A549 (cell line): ENCODE results near the gene CAP2. TPM values are rescaled to one million over a fixed set of nuclear protein-coding genes. Genes with fewer than 3 reads are reported as not detected.
A peak's percentile ranks its signal among the peaks of the same experiment; 100 is the strongest.

Experiments
- ATAC-seq, 2 experiments: fragments of 200-7000 bp in 1 of 2; fragments of >200 bp in 1 of 2; cut with Nextera tagmentation in 1 of 2; cut with Tn5 transposase in 1 of 2; 3 replicates each; pipeline versions ENCODE4 v1.8.0 to v1.9.1; 2018 to 2020; ENCODE audit warnings: mild to moderate bottlenecking in 1 of 2, moderate library complexity in 1 of 2
- CTCF ChIA-PET: fragments of 300-600 bp; sonication (Branson Sonifier 250); formaldehyde crosslinking; extraction: SDS; loops from one replicate; lab custom pipeline; 2021; ENCODE audit warnings: antibody characterized with exemption, inconsistent platforms; lab: Yijun Ruan, JAX
- POLR2A ChIA-PET: fragments of 350-600 bp; formaldehyde crosslinking; extraction: SDS; loops from one replicate; lab custom pipeline; 2021; ENCODE audit warnings: antibody characterized with exemption, inconsistent platforms; lab: Yijun Ruan, JAX
- DNase-seq, 2 experiments: peaks; one replicate each; pipeline versions ENCODE4 v3.0.0 to v3.0.0-alpha.2; 2011 to 2016; ENCODE audit warnings: low read depth in 1 of 2, low spot score in 1 of 2
- FAIRE-seq: peaks from 2 replicates; lab custom pipeline; 2011; peaks lifted over from hg19 to GRCh38; lab: Jason Lieb, UNC
- H3K27ac ChIP-seq, 2 experiments: fragments of >200 bp; sonication (Bioruptor Twin); formaldehyde crosslinking; 3 replicates each; pipeline ENCODE4 v1.5.1; 2016 to 2017
- H3K4me1 ChIP-seq: fragments of >200 bp; sonication (Bioruptor Twin); formaldehyde crosslinking; 3 replicates; pipeline ENCODE4 v1.6.1; 2016
- H3K4me2 ChIP-seq: fragments of >200 bp; sonication (Bioruptor Twin); formaldehyde crosslinking; 3 replicates; pipeline ENCODE4 v1.6.1; 2016
- H3K4me3 ChIP-seq: fragments of >200 bp; sonication (Bioruptor Twin); formaldehyde crosslinking; 3 replicates; pipeline ENCODE4 v1.5.1; 2016
- H3K9me3 ChIP-seq: fragments of >200 bp; sonication (Bioruptor Twin); formaldehyde crosslinking; 3 replicates; pipeline ENCODE4 v1.6.1; 2016
- ATOH8 ChIP-seq: fragments of 250-450 bp; sonication (Bioruptor Pico); IDR thresholded peaks from 2 replicates; pipeline ENCODE4 v1.5.0; 2020; ENCODE audit warnings: low read depth, mild to moderate bottlenecking, moderate library complexity
- BCL3 ChIP-seq: fragments of >200 bp; sonication (Bioruptor Twin); formaldehyde crosslinking; IDR thresholded peaks from 3 replicates; pipeline ENCODE4 v1.6.1; 2016
- BHLHE40 ChIP-seq: IDR thresholded peaks from 2 replicates; pipeline ENCODE4 v1.6.1; 2012; ENCODE audit warnings: low read depth, low read length, inconsistent platforms
- CBX2 ChIP-seq: fragments of 200-600 bp; sonication (generic); IDR thresholded peaks from 2 replicates; pipeline ENCODE4 v1.6.1; 2016; ENCODE audit warnings: low read depth, mild to moderate bottlenecking, borderline replicate concordance
- E2F6 ChIP-seq: IDR thresholded peaks from 2 replicates; pipeline ENCODE4 v1.6.1; 2012; ENCODE audit warnings: low read depth, borderline replicate concordance
- FOXS1 ChIP-seq: fragments of 250-450 bp; sonication (Bioruptor Pico); IDR thresholded peaks from 2 replicates; pipeline ENCODE4 v1.5.0; 2020; ENCODE audit warnings: mild to moderate bottlenecking, moderate library complexity
- GATA3 ChIP-seq: IDR thresholded peaks from 2 replicates; pipeline ENCODE4 v1.6.1; 2012; ENCODE audit warnings: borderline replicate concordance
- HES2 ChIP-seq: fragments of >200 bp; sonication (Bioruptor Twin); formaldehyde crosslinking; IDR thresholded peaks from 2 replicates; pipeline ENCODE4 v1.6.1; 2016
- HEYL ChIP-seq: fragments of 250-450 bp; sonication (Bioruptor Pico); IDR thresholded peaks from 2 replicates; pipeline ENCODE4 v1.8.0; 2021; ENCODE audit warnings: mild to moderate bottlenecking, moderate library complexity
- HOXA7 ChIP-seq: fragments of 250-450 bp; sonication (Bioruptor Pico); IDR thresholded peaks from 2 replicates; pipeline ENCODE4 v1.5.0; 2020; ENCODE audit warnings: mild to moderate bottlenecking, moderate library complexity
- JUNB ChIP-seq: fragments of >200 bp; sonication (Bioruptor Twin); formaldehyde crosslinking; IDR thresholded peaks from 2 replicates; pipeline ENCODE4 v1.6.1; 2016
- KDM5A ChIP-seq: fragments of 200-600 bp; sonication (generic); IDR thresholded peaks from 2 replicates; pipeline ENCODE4 v1.6.1; 2016; ENCODE audit warnings: antibody characterized with exemption, mild to moderate bottlenecking
- MAFK ChIP-seq: fragments of 450-650 bp; IDR thresholded peaks from 2 replicates; pipeline ENCODE4 v1.6.1; 2014; ENCODE audit not compliant: partially characterized antibody
- NFE2L2 ChIP-seq: fragments of 150-350 bp; conservative IDR thresholded peaks from 2 replicates; pipeline ENCODE4 v1.6.1; 2014; ENCODE audit warnings: low read length
- NR3C1 ChIP-seq: fragments of >200 bp; sonication (Bioruptor Twin); formaldehyde crosslinking; IDR thresholded peaks from 3 replicates; pipeline ENCODE4 v1.6.1; 2017
- POLR2AphosphoS2 ChIP-seq: conservative IDR thresholded peaks from 2 replicates; pipeline ENCODE4 v1.6.1; 2012; ENCODE audit warnings: low read length, improper control_type of control experiment, inconsistent platforms
- RFX5 ChIP-seq: fragments of 450-650 bp; IDR thresholded peaks from 2 replicates; pipeline ENCODE4 v1.7.1; 2014; ENCODE audit warnings: antibody characterized with exemption, mild to moderate bottlenecking, moderate library complexity
- RNF2 ChIP-seq: fragments of 200-600 bp; sonication (generic); IDR thresholded peaks from 2 replicates; pipeline ENCODE4 v1.6.1; 2016; ENCODE audit warnings: low read depth, mild to moderate bottlenecking, antibody characterized with exemption, moderate library complexity, borderline replicate concordance
- SREBF2 ChIP-seq: fragments of 450-650 bp; IDR thresholded peaks from 2 replicates; pipeline ENCODE4 v1.6.1; 2014; ENCODE audit warnings: mild to moderate bottlenecking, moderate library complexity
- TP53 ChIP-seq: fragments of 250-450 bp; sonication (Bioruptor Pico); IDR thresholded peaks from 2 replicates; pipeline ENCODE4 v1.5.0; 2021; ENCODE audit warnings: mild to moderate bottlenecking, moderate library complexity
- WGBS: methylation state at CpG from one replicate; pipeline ENCODE4 v1.1.6; 2017; ENCODE audit errors: missing lambda C conversion rate; 5-methylcytosine and 5-hydroxymethylcytosine counted together
- polyA plus RNA-seq, 4 experiments: library from polyadenylated mRNA; depleted of rRNA in 3 of 4; stranded (reverse); fragments of >200 nt; fragmentation: RNase III in 1 of 4; extraction: RNeasy Plus Mini Kit Qiagen cat#74134 plus additional on column Dnase treatment in 1 of 4; gene quantifications; 2 replicates in 3 of 4; 3 replicates in 1 of 4; pipeline ENCODE4 v1.2.3, GENCODE V29; 2011 to 2017

CAP2 gene
- polyA plus RNA-seq, 2 of the 4 experiments (the other 2 are of a cell fraction): 27.2 to 43.3 TPM

GRCh38 chr6:17492350-17492749, 99.0 kb downstream of the CAP2 start (continued):
- TF ChIP-seq TP53 (CRISPR knock-in tag): no peak
- no peak for TF ChIP-seq RNF2
- TF ChIP-seq E2F6: no peak

GRCh38 chr6:17493286-17493685, 99.9 kb downstream of the CAP2 start:
- ChIA-PET CTCF (no interaction called here), POLR2A (no interaction called here)
- 94% methylated on average over 2 of the region's 2 CpGs for WGBS
- Histone ChIP-seq H3K4me1 (peaks cover 10% of the 10 kb centered on the region), H3K9me3 (no peaks in the 10 kb centered on the region), H3K27ac (peak overlapping the region; percentile 51 to 69; a peak in 5 of 6 replicates), H3K4me3 (no peak overlapping the region), H3K4me2 (no peak overlapping the region)
- no peak for TF ChIP-seq RFX5
- TF ChIP-seq NFE2L2: peak; percentile 37; the same call in 1 of the 2 replicates
- TF ChIP-seq POLR2AphosphoS2: no peak
- no peak for TF ChIP-seq HES2
- peak; percentile 58 for TF ChIP-seq MAFK
- DNase-seq (peak in 1 of 2 experiments; percentile 11), ATAC-seq (peak in 1 of 2 experiments; percentile 43; a peak in 2 of 6 replicates), FAIRE-seq (no peak)

GRCh38 chr6:17494177-17494576, 100.8 kb downstream of the CAP2 start:
- Histone ChIP-seq H3K4me1 (peaks cover 10% of the 10 kb centered on the region), H3K9me3 (no peaks in the 10 kb centered on the region), H3K4me2 (no peak overlapping the region), H3K4me3 (no peak overlapping the region), H3K27ac (peak overlapping the region in 1 of 2 experiments; percentile 69; a peak in 3 of 6 replicates)
- ATAC-seq (no peak), FAIRE-seq (no peak), DNase-seq (no peak)
- ChIA-PET POLR2A (no interaction called here), CTCF (no interaction called here)
- 96% methylated on average over 4 of the region's 4 CpGs for WGBS
- no peak for TF ChIP-seq HEYL
- TF ChIP-seq CBX2: no peak
- TF ChIP-seq RFX5: no peak
- no peak for TF ChIP-seq JUNB
- TF ChIP-seq HOXA7 (CRISPR knock-in tag): no peak
- no peak for TF ChIP-seq KDM5A
- no peak for TF ChIP-seq SREBF2
- TF ChIP-seq FOXS1: no peak

GRCh38 chr6:17494919-17495318, 101.5 kb downstream of the CAP2 start:
- ATAC-seq (no peak), FAIRE-seq (no peak), DNase-seq (no peak)
- WGBS: 100% methylated on average over 2 of the region's 2 CpGs
- Histone ChIP-seq H3K4me1 (peaks cover 10% of the 10 kb centered on the region), H3K4me3 (no peak overlapping the region), H3K27ac (no peak overlapping the region), H3K9me3 (no peaks in the 10 kb centered on the region), H3K4me2 (no peak overlapping the region)
- TF ChIP-seq ATOH8 (CRISPR knock-in tag) (no peak), NR3C1 (no peak), HOXA7 (CRISPR knock-in tag) (no peak), NFE2L2 (no peak), GATA3 (no peak), BHLHE40 (no peak), BCL3 (no peak), CBX2 (no peak)
- ChIA-PET POLR2A (no interaction called here), CTCF (no interaction called here)
